ENCODE measurements around the gene MAGI2. TPM values are rescaled to one million over a fixed set of nuclear protein-coding genes. Genes with fewer than 3 reads are reported as not detected.

Gene MAGI2
- total RNA-seq, 2 experiments from 2014 or later, result 0.03 to 0.17 TPM

GRCh38 chr7:78398576-78398975 lies 1054.9 kb downstream of the MAGI2 start:
- no peaks in the 10 kb centered on the region for H4K20me1 ChIP-seq (ENCODE audit: insufficient read depth, low read length)
- no peak overlapping the region for H2AFZ ChIP-seq (ENCODE audit: low read length)
- BruUV-seq (replicated peaks), result no TSS peak
- no peaks in the 10 kb centered on the region for H3K79me2 ChIP-seq (ENCODE audit: insufficient read depth, low read depth, low read length)
- ChIA-PET POLR2A (no interaction called here), CTCF (ENCODE audit: unreplicated experiment) (no interaction called here)
- H3K4me1 ChIP-seq (ENCODE audit: insufficient read depth, low read length, poor library complexity, severe bottlenecking), result no peaks in the 10 kb centered on the region
- no peak overlapping the region for H3K4me3 ChIP-seq (ENCODE audit: low read depth, low read length, poor library complexity, severe bottlenecking)
- intact Hi-C loops (cut with micrococcal nuclease; ENCODE audit: unreplicated experiment), result no loop called here
- no peak for DNase-seq (ENCODE audit: low spot score)
- no peak overlapping the region for H3K27ac ChIP-seq (ENCODE audit: low read depth, low read length, poor library complexity, severe bottlenecking)
- no peaks in the 10 kb centered on the region for H3K9me2 ChIP-seq (ENCODE audit: insufficient read depth, low read length)
- H3K9me3 ChIP-seq (ENCODE audit: low read length), result no peaks in the 10 kb centered on the region
- no peaks in the 10 kb centered on the region for H3K36me3 ChIP-seq (ENCODE audit: insufficient read depth, low read length)
- TF ChIP-seq EZH2phosphoT487 (IDR thresholded peaks at IDR 0.05; ENCODE audit: borderline replicate concordance, low read depth, low read length), result no peak
- TF ChIP-seq, protein P1, sequence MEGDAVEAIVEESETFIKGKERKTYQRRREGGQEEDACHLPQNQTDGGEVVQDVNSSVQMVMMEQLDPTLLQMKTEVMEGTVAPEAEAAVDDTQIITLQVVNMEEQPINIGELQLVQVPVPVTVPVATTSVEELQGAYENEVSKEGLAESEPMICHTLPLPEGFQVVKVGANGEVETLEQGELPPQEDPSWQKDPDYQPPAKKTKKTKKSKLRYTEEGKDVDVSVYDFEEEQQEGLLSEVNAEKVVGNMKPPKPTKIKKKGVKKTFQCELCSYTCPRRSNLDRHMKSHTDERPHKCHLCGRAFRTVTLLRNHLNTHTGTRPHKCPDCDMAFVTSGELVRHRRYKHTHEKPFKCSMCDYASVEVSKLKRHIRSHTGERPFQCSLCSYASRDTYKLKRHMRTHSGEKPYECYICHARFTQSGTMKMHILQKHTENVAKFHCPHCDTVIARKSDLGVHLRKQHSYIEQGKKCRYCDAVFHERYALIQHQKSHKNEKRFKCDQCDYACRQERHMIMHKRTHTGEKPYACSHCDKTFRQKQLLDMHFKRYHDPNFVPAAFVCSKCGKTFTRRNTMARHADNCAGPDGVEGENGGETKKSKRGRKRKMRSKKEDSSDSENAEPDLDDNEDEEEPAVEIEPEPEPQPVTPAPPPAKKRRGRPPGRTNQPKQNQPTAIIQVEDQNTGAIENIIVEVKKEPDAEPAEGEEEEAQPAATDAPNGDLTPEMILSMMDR (conservative IDR thresholded peaks at IDR 0.05; ENCODE audit: low read length), result no peak
- no peak overlapping the region for H3K4me2 ChIP-seq (ENCODE audit: low read length)

- intact Hi-C loops (cut with micrococcal nuclease; ENCODE audit: unreplicated experiment), result no loop called here
These were observed 1055.4 kb downstream of the MAGI2 start for GRCh38 chr7:78398081-78398480.

GRCh38 chr7:78396210-78396609 lies 1057.3 kb downstream of the MAGI2 start:
- Histone ChIP-seq H3K27ac (ENCODE audit: low read depth, low read length, poor library complexity, severe bottlenecking) (no peak overlapping the region), H3K4me3 (ENCODE audit: low read depth, low read length, poor library complexity, severe bottlenecking) (no peak overlapping the region), H4K20me1 (ENCODE audit: insufficient read depth, low read length) (no peaks in the 10 kb centered on the region), H3K9me3 (ENCODE audit: low read length) (no peaks in the 10 kb centered on the region), H3K4me2 (ENCODE audit: low read length) (no peak overlapping the region), H3K79me2 (ENCODE audit: insufficient read depth, low read depth, low read length) (no peaks in the 10 kb centered on the region), H2AFZ (ENCODE audit: low read length) (no peak overlapping the region), H3K36me3 (ENCODE audit: insufficient read depth, low read length) (no peaks in the 10 kb centered on the region), H3K9me2 (ENCODE audit: insufficient read depth, low read length) (no peaks in the 10 kb centered on the region), H3K4me1 (ENCODE audit: insufficient read depth, low read length, poor library complexity, severe bottlenecking) (no peaks in the 10 kb centered on the region)
- CTCF ChIA-PET (ENCODE audit: unreplicated experiment), result no interaction called here
- intact Hi-C loops (cut with micrococcal nuclease; ENCODE audit: unreplicated experiment), result no loop called here
- TF ChIP-seq EZH2phosphoT487 (IDR thresholded peaks at IDR 0.05; ENCODE audit: borderline replicate concordance, low read depth, low read length), result no peak
- TF ChIP-seq, protein P1 (conservative IDR thresholded peaks at IDR 0.05; ENCODE audit: low read length), result no peak
- no TSS peak for BruUV-seq (replicated peaks)
- no peak for DNase-seq (ENCODE audit: low spot score)
- POLR2A ChIA-PET, result no interaction called here

More at GRCh38 chr7:78398081-78398480, 1055.4 kb downstream of the MAGI2 start:
- Histone ChIP-seq H3K9me3 (ENCODE audit: low read length) (no peaks in the 10 kb centered on the region), H3K79me2 (ENCODE audit: insufficient read depth, low read depth, low read length) (no peaks in the 10 kb centered on the region), H3K4me2 (ENCODE audit: low read length) (no peak overlapping the region), H3K27ac (ENCODE audit: low read depth, low read length, poor library complexity, severe bottlenecking) (no peak overlapping the region), H3K4me3 (ENCODE audit: low read depth, low read length, poor library complexity, severe bottlenecking) (no peak overlapping the region), H3K36me3 (ENCODE audit: insufficient read depth, low read length) (no peaks in the 10 kb centered on the region), H3K9me2 (ENCODE audit: insufficient read depth, low read length) (no peaks in the 10 kb centered on the region), H2AFZ (ENCODE audit: low read length) (no peak overlapping the region), H3K4me1 (ENCODE audit: insufficient read depth, low read length, poor library complexity, severe bottlenecking) (no peaks in the 10 kb centered on the region), H4K20me1 (ENCODE audit: insufficient read depth, low read length) (no peaks in the 10 kb centered on the region)
- POLR2A ChIA-PET, result no interaction called here
- no TSS peak for BruUV-seq (replicated peaks)
- CTCF ChIA-PET (ENCODE audit: unreplicated experiment), result no interaction called here
- DNase-seq (ENCODE audit: low spot score), result no peak
- TF ChIP-seq, protein P1 (conservative IDR thresholded peaks at IDR 0.05; ENCODE audit: low read length), result no peak
- TF ChIP-seq EZH2phosphoT487 (IDR thresholded peaks at IDR 0.05; ENCODE audit: borderline replicate concordance, low read depth, low read length), result no peak
